Stimulated activated effector memory CD8-positive, alpha-beta T cell treated with anti-CD3 and anti-CD28 coated beads, Interleukin-12 subunit alpha, Interleukin-12 subunit beta, amount 100 ng/mL, for 72 hours (primary cell): ENCODE results near the gene ANKMY2.

Source experiments
- ATAC-seq: fragments of 150-1000 bp; cut with Tn5 transposase; 2 replicates; pipeline ENCODE4 v1.10.0; 2021
- DNase-seq, 2 donors: peaks; one replicate each; pipeline ENCODE4 v3.0.0; 2021 to 2022; ENCODE audit warnings: low spot score in 2 of 2
- H3K27ac Mint-ChIP-seq: one replicate; pipeline ENCODE4 v1.8.0; 2022; ENCODE audit warnings: mild to moderate bottlenecking, mixed read lengths
- H3K36me3 Mint-ChIP-seq: one replicate; pipeline ENCODE4 v1.8.0; 2022; ENCODE audit warnings: mild to moderate bottlenecking, mixed read lengths
- H3K4me1 Mint-ChIP-seq: one replicate; pipeline ENCODE4 v1.8.0; 2022; ENCODE audit warnings: mixed read lengths
- H3K4me3 Mint-ChIP-seq: one replicate; pipeline ENCODE4 v1.8.0; 2022; ENCODE audit warnings: mild to moderate bottlenecking, mixed read lengths
- H3K9me3 Mint-ChIP-seq: one replicate; pipeline ENCODE4 v1.8.0; 2022; ENCODE audit warnings: mixed read lengths

ANKMY2 gene

GRCh38 chr7:16554518-16555236 lies 90.9 kb downstream of the ANKMY2 start:
- DNase-seq = no peak
- no peaks in the 10 kb centered on the region for H3K36me3 Mint-ChIP-seq
- no peaks in the 10 kb centered on the region for H3K9me3 Mint-ChIP-seq
- no peak overlapping the region for H3K4me3 Mint-ChIP-seq
- no peaks in the 10 kb centered on the region for H3K4me1 Mint-ChIP-seq
- no peak overlapping the region for H3K27ac Mint-ChIP-seq
- ATAC-seq = no peak

DNA sequence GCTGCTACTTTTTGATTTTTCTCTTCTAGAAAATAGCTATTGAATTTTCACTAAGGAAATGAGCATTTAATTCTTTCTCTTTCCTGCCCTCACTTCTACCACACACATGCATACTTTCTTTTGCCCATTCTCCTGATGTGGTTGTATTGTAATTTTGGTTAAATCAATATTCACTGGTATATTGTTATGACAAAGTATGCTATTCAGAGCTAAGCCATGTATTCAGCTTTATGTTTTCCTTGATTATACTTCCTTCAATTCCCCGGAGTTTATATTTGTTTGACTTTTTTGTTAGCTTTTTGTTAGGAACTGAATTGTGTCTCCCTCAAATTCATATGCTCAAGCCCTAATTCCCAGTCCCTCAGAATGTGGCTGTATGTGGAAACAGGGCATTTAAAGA lies 94.9 kb downstream of the ANKMY2 start:
- Mint-ChIP-seq H3K4me3 (no peak overlapping the region), H3K4me1 (no peaks in the 10 kb centered on the region), H3K27ac (no peak overlapping the region), H3K9me3 (no peaks in the 10 kb centered on the region), H3K36me3 (no peaks in the 10 kb centered on the region)
- ATAC-seq = no peak
- no peak for DNase-seq
